B cell (primary cell): ENCODE results near the gene PHPT1. TPM values are rescaled to one million over a fixed set of nuclear protein-coding genes. Genes with fewer than 3 reads are reported as not detected.
"Not testable (repeated sequence)": the region's sequence is repeated elsewhere in the genome, so short reads cannot be mapped to it uniquely, and the experiment has no call there.

ENCODE experiments used
- ATAC-seq: fragments of 200-7000 bp; cut with Tn5 transposase; one replicate; pipeline ENCODE4 v1.10.0; 2021; ENCODE audit warnings: low read depth, mild to moderate bottlenecking, moderate number of reproducible peaks, moderate library complexity
- CTCF ChIA-PET: fragments of 350-600 bp; sonication (Branson Sonifier 250); formaldehyde crosslinking; loops from one replicate; lab custom pipeline; 2021; ENCODE audit warnings: antibody characterized with exemption, inconsistent platforms; lab: Charles Lee
- POLR2A ChIA-PET: fragments of 350-600 bp; sonication (Branson Sonifier 250); formaldehyde crosslinking; loops from one replicate; lab custom pipeline; 2021; ENCODE audit warnings: antibody characterized with exemption; lab: Charles Lee
- DNase-seq: peaks from one replicate; pipeline ENCODE4 v3.0.0; 2013
- H2AFZ ChIP-seq: 2 replicates; pipeline ENCODE4 v1.6.1; 2012; ENCODE audit warnings: mild to moderate bottlenecking, low read depth, low read length; ENCODE audit not compliant: insufficient read depth, poor library complexity, severe bottlenecking
- H3K27ac ChIP-seq, 2 donors: 1 replicate in 1 of 2; 2 replicates in 1 of 2; pipeline ENCODE4 v1.5.1; 2012 to 2013; ENCODE audit warnings: low read length in 2 of 2, mild to moderate bottlenecking in 2 of 2, moderate library complexity in 1 of 2
- H3K27me3 ChIP-seq, 4 experiments: fragments of 200-600 bp in 1 of 4; sonication (generic) in 1 of 4; replicated peaks in 1 of 4; 1 replicate in 2 of 4; 2 replicates in 2 of 4; pipeline versions ENCODE4 v1.6.1 to v1.7.0; 2013 to 2016; ENCODE audit warnings: low read length in 3 of 4, mild to moderate bottlenecking in 2 of 4, mixed read lengths in 1 of 4, moderate library complexity in 1 of 4; ENCODE audit not compliant: insufficient read depth in 4 of 4, control insufficient read depth in 3 of 4; ENCODE audit errors: control extremely low read depth in 1 of 4
- H3K36me3 ChIP-seq, 2 experiments: replicated peaks in 1 of 2; 1 replicate in 1 of 2; 2 replicates in 1 of 2; pipeline versions ENCODE4 v1.6.1 to v1.7.1; 2013; ENCODE audit warnings: low read length in 1 of 2; ENCODE audit not compliant: insufficient read depth in 2 of 2, control insufficient read depth in 1 of 2; ENCODE audit errors: control extremely low read depth in 1 of 2, extremely low read depth in 1 of 2
- H3K4me1 ChIP-seq, 2 donors: fragments of 200-600 bp in 1 of 2; sonication (generic) in 1 of 2; 1 replicate in 1 of 2; 2 replicates in 1 of 2; pipeline versions ENCODE4 v1.5.1 to v1.6.1; 2013 to 2017; ENCODE audit warnings: low read length in 2 of 2; ENCODE audit not compliant: control insufficient read depth in 2 of 2, insufficient read depth in 2 of 2
- H3K4me2 ChIP-seq: replicated peaks from 2 replicates; pipeline ENCODE3; 2012; ENCODE audit warnings: mild to moderate bottlenecking, low read depth, low read length; ENCODE audit not compliant: poor library complexity, severe bottlenecking
- H3K4me3 ChIP-seq, 5 experiments: fragments of 200-600 bp in 1 of 5; sonication (generic) in 1 of 5; 1 replicate in 3 of 5; 2 replicates in 2 of 5; pipeline versions ENCODE4 v1.5.1 to v1.7.0; 2011 to 2016; ENCODE audit warnings: low read length in 4 of 5, mild to moderate bottlenecking in 4 of 5, low read depth in 2 of 5, control low read depth in 1 of 5, moderate library complexity in 1 of 5; ENCODE audit not compliant: insufficient read depth in 1 of 5; ENCODE audit errors: control extremely low read depth in 1 of 5, extremely low read depth in 1 of 5
- H3K79me2 ChIP-seq: fragments of 200-600 bp; sonication (generic); one replicate; pipeline ENCODE4 v1.6.0; 2016; ENCODE audit warnings: low read length; ENCODE audit not compliant: control insufficient read depth, insufficient read depth
- H3K9ac ChIP-seq: fragments of 200-600 bp; sonication (generic); 2 replicates; pipeline ENCODE4 v1.6.1; 2017; ENCODE audit warnings: mild to moderate bottlenecking, low read length, moderate library complexity
- H3K9me3 ChIP-seq, 3 donors: one replicate each; pipeline versions ENCODE4 v1.6.1 to v1.7.1; 2013; ENCODE audit warnings: low read length in 2 of 3; ENCODE audit not compliant: control insufficient read depth in 2 of 3, insufficient read depth in 1 of 3; ENCODE audit errors: control extremely low read depth in 1 of 3
- H4K20me1 ChIP-seq: 2 replicates; pipeline ENCODE4 v1.6.0; 2012; ENCODE audit warnings: mild to moderate bottlenecking, low read length; ENCODE audit not compliant: insufficient read depth, control insufficient read depth, poor library complexity, severe bottlenecking
- H3K27ac Mint-ChIP-seq: one replicate; pipeline ENCODE4 v1.8.0; 2021; ENCODE audit warnings: mixed read lengths
- H3K27me3 Mint-ChIP-seq: one replicate; pipeline ENCODE4 v1.8.0; 2021; ENCODE audit warnings: mixed read lengths
- H3K4me1 Mint-ChIP-seq: one replicate; pipeline ENCODE4 v1.8.0; 2021; ENCODE audit warnings: mixed read lengths
- H3K4me3 Mint-ChIP-seq: one replicate; pipeline ENCODE4 v1.8.0; 2021; ENCODE audit warnings: mixed read lengths
- H3K9me3 Mint-ChIP-seq: one replicate; pipeline ENCODE4 v1.8.0; 2022; ENCODE audit warnings: mixed read lengths; ENCODE audit not compliant: insufficient read depth
- EZH2 ChIP-seq: IDR thresholded peaks from 2 replicates; pipeline ENCODE4 v1.6.1; 2012; ENCODE audit warnings: borderline replicate concordance, low read depth, mild to moderate bottlenecking, moderate library complexity, low read length; ENCODE audit not compliant: insufficient read depth, poor library complexity, severe bottlenecking
- WGBS: methylation state at CpG from one replicate; pipeline ENCODE4 v1.1.5; 2013; ENCODE audit warnings: missing lambda C conversion rate; ENCODE audit not compliant: insufficient coverage; 5-methylcytosine and 5-hydroxymethylcytosine counted together
- intact Hi-C: fragments of 100-400 bp; cut with micrococcal nuclease; formaldehyde crosslinking; loops from one replicate; pipeline ENCODE4 v1.10.0; 2022
- polyA plus RNA-seq: library from polyadenylated mRNA; depleted of rRNA; stranded (reverse); fragments of >200 nt; gene quantifications from 2 replicates; pipeline ENCODE4 v1.2.3, GENCODE V29; 2012
- total RNA-seq, 2 donors: library from RNA; stranded (reverse); fragments of 120-200 nt in 1 of 2; gene quantifications; 1 replicate in 1 of 2; 2 replicates in 1 of 2; pipeline versions ENCODE4 v1.2.3 to v1.2.4, GENCODE V29; 2013 to 2022
- TF ChIP-seq, protein P1 (sequence below): fragments of 200-600 bp; IDR thresholded peaks from one replicate; pipeline ENCODE4 v1.8.0; 2022; ENCODE audit warnings: antibody characterized with exemption, mild to moderate bottlenecking

PHPT1 gene
- total and polyA plus RNA-seq, 2 donors (not counting 1 experiment from before 2014, with no cell fraction given): 36.5 to 37.2 TPM

DNA sequence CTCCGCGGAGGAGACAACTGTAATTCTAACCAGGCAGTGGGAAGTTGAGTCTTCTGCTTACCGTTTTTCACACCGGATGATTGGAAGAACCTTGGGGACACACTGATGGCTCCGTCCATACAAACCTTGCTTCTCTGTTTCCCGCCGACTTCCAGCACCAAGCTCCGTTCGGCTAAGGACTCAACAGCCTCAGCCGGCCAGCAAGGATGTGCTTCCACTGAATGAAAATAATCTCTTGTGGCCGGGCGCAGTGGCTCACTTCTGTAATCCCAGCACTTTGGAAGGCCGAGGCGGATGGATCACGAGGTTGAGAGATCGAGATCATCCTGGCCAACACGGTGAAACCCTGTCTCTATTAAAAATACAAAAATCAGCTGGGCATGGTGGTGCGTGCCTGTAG is 18.7 kb downstream of the PHPT1 start:
- ATAC-seq (no peak), DNase-seq (no peak)
- ChIA-PET CTCF (no interaction called here), POLR2A (no interaction called here)
- Mint-ChIP-seq H3K27me3 (no peaks in the 10 kb centered on the region), H3K27ac (no peak overlapping the region), H3K4me1 (peaks cover 18% of the 10 kb centered on the region), H3K9me3 (no peaks in the 10 kb centered on the region), H3K4me3 (peak overlapping the region; percentile 70)
- Histone ChIP-seq H4K20me1 (peaks cover 19% of the 10 kb centered on the region), H3K9ac (no peak overlapping the region), H3K27ac (no peak overlapping the region), H3K4me2 (no peak overlapping the region), H3K9me3 (peaks cover 0 to 11% (median 0%) of the 10 kb centered on the region in 3 donors), H3K4me3 (no peak overlapping the region), H3K27me3 (no peaks in the 10 kb centered on the region), H2AFZ (no peak overlapping the region), H3K79me2 (peaks cover 34% of the 10 kb centered on the region), H3K4me1 (peaks cover 8 to 19% of the 10 kb centered on the region in 2 donors), H3K36me3 (peaks cover 0 to 14% of the 10 kb centered on the region in 2 experiments)
- WGBS: 96% methylated on average over 18 of the region's 18 CpGs
- intact Hi-C loops: no loop called here
- no peak for TF ChIP-seq EZH2
- TF ChIP-seq, protein P1, sequence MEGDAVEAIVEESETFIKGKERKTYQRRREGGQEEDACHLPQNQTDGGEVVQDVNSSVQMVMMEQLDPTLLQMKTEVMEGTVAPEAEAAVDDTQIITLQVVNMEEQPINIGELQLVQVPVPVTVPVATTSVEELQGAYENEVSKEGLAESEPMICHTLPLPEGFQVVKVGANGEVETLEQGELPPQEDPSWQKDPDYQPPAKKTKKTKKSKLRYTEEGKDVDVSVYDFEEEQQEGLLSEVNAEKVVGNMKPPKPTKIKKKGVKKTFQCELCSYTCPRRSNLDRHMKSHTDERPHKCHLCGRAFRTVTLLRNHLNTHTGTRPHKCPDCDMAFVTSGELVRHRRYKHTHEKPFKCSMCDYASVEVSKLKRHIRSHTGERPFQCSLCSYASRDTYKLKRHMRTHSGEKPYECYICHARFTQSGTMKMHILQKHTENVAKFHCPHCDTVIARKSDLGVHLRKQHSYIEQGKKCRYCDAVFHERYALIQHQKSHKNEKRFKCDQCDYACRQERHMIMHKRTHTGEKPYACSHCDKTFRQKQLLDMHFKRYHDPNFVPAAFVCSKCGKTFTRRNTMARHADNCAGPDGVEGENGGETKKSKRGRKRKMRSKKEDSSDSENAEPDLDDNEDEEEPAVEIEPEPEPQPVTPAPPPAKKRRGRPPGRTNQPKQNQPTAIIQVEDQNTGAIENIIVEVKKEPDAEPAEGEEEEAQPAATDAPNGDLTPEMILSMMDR: no peak

DNA sequence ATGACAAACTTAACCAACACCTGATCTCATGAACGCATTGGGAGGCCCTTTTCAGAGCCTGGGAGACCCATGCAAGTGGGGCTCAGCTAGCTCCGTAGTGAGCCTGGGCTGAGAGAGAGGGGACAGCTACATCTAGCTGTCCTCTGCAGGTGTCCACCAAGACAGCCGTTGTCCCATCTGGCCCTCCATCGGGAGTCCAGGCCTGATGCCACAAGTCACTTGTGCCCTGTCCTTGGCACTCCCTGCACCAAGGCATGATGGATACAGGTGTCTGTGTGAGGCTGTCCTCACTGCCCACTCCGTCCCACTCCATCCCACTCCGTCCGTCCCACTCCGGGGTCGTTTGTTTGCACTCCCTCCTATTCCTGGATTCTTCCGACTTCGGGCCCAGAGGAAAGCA is 19.4 kb downstream of the PHPT1 start:
- Histone ChIP-seq H3K4me2 (no peak overlapping the region), H3K36me3 (peaks cover 0 to 7% of the 10 kb centered on the region in 2 experiments), H3K4me3 (no peak overlapping the region), H3K27ac (no peak overlapping the region), H4K20me1 (peaks cover 12% of the 10 kb centered on the region), H3K79me2 (peaks cover 27% of the 10 kb centered on the region), H3K4me1 (peaks cover 8 to 19% of the 10 kb centered on the region in 2 donors), H3K27me3 (no peaks in the 10 kb centered on the region), H3K9me3 (peaks cover 0 to 14% (median 0%) of the 10 kb centered on the region in 3 donors), H3K9ac (no peak overlapping the region), H2AFZ (no peak overlapping the region)
- ATAC-seq (no peak), DNase-seq (no peak)
- H3K4me3 Mint-ChIP-seq: peak overlapping the region; percentile 64
- 90% methylated on average over 9 of the region's 11 CpGs for WGBS
- H3K27me3 Mint-ChIP-seq: no peaks in the 10 kb centered on the region
- peaks cover 16% of the 10 kb centered on the region for H3K4me1 Mint-ChIP-seq
- no peaks in the 10 kb centered on the region for H3K9me3 Mint-ChIP-seq
- ChIA-PET CTCF (interaction anchor here (1.2 kb wide), 1 partner anchor 27 kb away, joined by 6 read pairs; the partner anchor contains the start of gene AJM1), POLR2A (no interaction called here)
- no peak for TF ChIP-seq EZH2
- TF ChIP-seq, protein P1: no peak
- peak overlapping the region; percentile 38 for H3K27ac Mint-ChIP-seq
- intact Hi-C loops: no loop called here

DNA sequence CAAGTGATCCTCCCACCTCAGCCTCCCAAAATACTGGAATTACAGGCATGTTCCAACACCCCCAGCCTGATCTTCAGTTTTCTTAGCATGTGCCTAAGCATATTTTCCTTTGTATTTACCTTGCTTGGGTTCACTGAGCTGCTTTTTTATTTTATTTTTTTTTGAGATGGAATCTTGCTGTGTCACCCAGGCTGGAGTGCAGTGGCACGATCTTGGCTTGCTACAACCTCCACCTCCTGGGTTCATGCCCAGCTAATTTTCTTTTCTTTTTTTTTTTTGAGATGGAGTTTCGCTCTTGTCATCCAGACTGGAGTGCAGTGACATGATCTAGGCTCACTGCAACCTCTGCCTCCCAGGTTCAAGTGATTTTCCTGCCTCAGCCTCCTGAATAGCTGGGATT is 20.4 kb downstream of the PHPT1 start:
- H3K4me1 Mint-ChIP-seq: peaks cover 13% of the 10 kb centered on the region
- H3K4me3 ChIP-seq, H3K27me3 Mint-ChIP-seq, H3K27me3 ChIP-seq, intact Hi-C loops, H3K4me2 ChIP-seq, H3K9me3 Mint-ChIP-seq, H3K36me3 ChIP-seq, ATAC-seq, DNase-seq, H3K4me3 Mint-ChIP-seq, H3K27ac ChIP-seq, H3K9ac ChIP-seq, H2AFZ ChIP-seq, H3K27ac Mint-ChIP-seq, H4K20me1 ChIP-seq, POLR2A ChIA-PET: not testable (repeated sequence)
- Histone ChIP-seq H3K4me1 (peaks cover 8 to 19% of the 10 kb centered on the region in 2 donors), H3K79me2 (peaks cover 20% of the 10 kb centered on the region), H3K9me3 (peaks cover 0 to 14% (median 0%) of the 10 kb centered on the region in 3 donors)
- CTCF ChIA-PET: interaction anchor here (1.2 kb wide), 1 partner anchor 28 kb away, joined by 6 read pairs; the partner anchor contains the start of gene AJM1
- 100% methylated on average over 1 of the region's 2 CpGs for WGBS
